GM19455 (cell line): Measurements from ENCODE around the gene HMX2.

Experiments
- ATAC-seq: cut with Tn5 transposase; IDR thresholded peaks from one replicate; pipeline ENCODE4 v1.9.1; 2021; ENCODE audit not compliant: unreplicated experiment

HMX2 gene

DNA sequence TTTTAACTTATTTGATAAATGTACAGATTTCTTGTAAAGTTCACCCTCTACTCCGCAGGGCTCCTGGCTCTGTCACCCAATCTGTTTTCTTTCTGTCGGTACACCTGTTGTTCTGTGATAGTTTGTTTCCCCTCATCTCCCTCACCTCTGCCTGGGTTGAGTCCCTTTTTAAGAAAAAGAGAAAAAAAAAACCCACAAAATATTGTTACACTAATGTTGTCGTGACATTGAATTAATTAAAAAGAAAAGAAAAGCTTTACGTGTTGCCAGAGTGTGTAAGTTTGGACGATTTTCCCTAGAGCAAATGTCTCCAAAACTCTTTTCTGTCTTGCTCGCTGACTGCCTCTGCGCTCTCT lies 8.8 kb upstream of the HMX2 start:
- ATAC-seq: no peak

DNA sequence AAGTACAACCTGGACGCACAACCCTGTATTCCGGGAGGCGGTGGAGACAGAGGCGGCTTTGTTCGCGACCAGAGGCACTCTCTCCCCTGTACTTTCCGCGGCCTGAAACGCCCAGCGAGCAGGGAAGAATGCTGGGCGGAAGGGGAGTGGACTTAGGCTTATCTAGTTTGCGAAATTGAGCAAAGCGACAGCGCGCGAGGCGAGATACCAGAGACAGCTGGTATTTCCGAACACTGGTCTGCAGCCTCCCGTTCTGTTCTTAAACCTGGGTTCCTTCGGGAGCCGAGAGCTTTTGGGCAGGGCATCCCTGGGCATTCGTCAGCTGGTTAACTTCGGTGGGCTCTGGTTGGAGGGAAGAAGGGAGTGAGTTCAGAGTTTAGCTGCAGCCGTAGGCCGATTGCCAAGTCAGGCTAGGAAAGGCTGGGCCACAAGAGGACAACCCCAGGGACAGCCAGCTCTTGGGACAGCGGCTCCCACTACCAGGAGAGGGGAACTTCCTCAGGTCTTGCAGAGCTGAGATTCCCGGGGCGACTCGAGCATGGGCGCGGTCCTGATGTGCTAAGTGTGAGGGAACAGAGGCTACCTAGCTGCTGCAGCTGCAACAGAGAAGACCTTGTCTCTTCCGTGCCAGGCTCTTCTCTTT lies 8.3 kb upstream of the HMX2 start:
- ATAC-seq: no peak

DNA sequence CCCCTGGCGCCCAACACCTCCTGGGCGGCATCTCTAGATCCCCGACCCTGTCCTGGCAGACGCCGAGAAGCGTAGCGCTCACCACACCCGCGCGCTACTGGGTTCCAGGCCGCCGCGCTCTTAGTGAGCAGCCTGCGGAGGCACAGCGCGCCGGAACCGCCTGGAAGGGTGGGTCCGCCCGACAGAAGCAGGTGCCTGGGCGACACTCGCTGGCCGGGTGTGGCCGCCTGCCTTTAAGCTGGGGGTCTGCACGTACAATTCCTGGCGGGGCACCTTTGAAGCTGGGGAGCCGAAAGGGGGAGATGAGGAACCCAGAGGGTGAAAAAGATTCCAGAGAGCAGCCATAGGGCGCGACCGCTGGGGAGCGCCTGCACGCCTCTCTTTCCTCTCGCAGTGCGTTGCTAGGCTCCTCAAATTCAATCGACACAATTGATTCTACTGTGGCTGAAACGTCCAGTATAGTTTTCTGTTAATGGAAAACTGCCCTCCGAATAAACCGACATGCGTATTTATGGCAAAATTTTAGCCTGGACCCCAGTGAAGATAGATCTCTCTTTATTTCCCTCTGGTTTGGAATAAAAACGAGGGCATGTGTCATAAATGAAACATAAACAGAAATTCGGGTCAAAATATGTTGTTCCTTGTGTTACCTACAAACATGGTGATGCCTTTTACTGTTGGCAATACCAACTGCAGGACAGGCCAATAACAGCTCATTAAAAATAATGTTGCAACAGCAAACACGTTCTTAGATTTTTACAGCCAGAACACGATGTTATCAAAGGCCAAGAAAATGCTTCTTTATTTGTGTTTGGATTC lies 7.6 kb upstream of the HMX2 start:
- ATAC-seq: no peak

DNA sequence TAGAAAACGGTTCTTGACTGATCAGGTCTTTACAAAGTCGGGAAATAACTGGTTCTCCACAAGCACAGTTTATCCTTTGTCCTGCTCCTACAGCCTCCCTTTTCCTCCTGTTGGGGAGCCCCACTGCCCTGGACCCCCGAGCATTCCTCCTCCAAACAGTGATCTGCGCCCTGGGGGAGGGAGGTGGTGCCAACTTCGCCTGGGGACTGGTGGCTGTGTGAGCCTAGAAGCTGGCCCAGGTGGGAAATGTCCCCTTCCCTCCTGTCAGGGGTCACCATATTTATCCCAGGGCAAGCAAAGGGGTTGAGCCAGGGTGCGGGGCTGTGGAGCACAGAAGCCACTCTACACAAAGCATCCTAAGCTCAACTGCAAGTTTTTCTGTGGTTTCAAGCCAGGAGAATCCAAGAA lies 6.9 kb upstream of the HMX2 start:
- no peak for ATAC-seq

DNA sequence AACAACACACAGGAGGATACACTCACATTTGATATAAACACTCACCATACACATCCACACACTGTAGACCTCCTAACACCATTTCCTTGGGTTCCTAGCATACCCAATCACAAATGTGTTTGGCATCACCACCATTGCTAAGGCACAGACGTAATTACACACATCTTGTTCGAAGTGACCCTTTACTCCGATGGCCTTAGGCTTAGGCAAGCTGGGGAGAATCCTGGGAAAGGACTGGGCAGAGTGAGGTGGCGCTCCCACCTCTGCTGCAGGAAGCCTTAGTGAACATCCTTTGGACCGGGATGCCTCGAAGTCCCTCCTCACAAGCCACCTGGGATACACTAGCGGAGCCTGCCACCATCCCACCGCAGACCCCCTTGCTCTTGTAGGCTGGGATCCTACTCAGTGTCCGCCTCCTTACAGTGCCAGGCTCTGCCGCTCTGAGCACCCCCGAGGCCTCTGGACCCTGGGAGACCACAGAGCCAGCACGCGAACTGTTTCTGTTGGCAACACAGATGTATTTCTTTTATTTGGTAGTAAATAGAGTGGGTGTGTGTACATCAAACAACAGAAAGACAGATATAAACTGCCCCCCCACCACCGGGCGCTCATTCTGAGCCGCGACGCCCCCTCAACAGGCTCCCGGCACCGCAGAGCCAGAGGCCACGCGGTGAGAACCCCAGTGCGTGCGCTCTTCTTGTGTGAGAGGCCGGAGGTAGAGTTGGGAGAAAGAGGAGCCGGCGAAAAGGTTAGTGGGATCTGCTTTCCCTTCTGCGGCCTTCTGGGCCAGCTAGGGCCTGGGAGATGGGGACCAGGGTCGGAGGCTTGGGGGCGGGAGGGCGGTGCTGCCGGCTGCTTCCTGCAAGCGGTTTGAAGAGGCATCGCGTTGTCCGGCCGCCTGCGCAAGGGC lies 5.9 kb upstream of the HMX2 start:
- no peak for ATAC-seq

DNA sequence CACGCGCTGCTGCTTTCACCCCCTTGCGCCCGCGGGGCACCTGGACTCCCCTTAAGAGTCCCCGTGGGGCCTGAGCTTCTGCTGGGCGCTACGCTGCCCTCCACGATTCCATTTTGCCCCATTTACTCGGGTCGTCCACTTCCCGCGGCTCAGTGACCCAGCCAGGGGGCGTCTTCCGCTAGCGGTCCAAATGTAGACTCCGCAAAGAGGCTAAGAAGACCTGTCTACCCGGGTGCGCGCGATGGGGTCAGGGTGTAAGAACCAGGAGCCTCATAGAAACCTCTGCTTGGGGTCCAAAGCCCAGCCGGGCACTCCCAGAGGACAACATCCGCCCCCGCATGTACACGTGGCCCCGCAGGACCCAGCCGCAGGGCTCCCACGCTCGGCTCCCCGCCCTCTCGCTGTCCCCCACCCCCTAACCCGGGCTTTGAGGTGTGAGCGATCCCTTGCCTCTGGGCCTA lies 5.2 kb upstream of the HMX2 start:
- ATAC-seq: no peak

DNA sequence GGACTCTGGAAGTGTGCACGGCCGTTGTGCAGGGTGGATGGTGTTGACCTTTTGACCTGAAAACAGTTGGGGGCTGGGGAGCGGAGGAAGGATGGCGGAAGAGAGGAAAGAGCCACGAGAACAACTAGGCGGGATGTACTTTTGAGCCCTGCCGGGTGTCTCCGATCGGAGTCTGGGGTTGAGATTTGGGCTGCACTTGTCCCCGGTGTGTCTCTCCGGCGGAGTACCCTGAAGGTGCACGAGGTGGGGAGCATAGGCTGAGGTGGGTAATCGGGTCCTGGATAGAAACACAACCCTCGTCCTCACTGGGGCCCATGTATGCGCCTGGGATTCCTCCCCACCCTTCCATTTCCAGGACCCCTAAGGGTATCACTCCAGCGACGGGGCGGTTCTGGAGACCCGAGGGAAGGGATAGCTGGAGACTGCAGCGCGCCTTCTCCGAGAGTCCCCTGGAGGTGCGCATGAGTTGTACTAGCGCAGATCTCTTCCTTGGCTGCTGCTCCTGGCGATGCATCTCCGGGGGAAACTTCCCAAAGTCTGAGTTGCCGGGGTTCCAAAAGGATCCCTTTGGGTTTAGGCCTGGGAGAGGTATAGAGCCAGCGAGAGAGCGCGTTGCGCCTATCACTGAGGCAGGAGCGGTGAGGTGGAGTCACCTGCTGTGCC lies 4.6 kb upstream of the HMX2 start:
- ATAC-seq: no peak

DNA sequence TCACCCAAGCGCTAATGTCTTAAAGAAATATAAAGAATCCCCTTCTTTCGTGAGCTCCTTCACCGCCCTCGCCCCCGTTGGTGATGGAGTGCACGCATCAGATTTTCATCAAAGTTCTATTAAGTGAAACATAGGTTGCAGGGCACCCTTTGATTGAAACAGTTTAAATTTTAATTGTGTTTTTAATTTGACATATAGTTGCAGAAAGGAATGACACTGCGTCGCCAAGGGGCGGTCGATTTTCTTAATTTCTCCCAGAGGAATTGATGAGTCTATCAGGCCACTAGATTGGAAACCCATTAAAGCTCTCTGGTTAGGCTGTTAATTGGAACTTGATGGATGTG lies 4.1 kb upstream of the HMX2 start:
- ATAC-seq: no peak

DNA sequence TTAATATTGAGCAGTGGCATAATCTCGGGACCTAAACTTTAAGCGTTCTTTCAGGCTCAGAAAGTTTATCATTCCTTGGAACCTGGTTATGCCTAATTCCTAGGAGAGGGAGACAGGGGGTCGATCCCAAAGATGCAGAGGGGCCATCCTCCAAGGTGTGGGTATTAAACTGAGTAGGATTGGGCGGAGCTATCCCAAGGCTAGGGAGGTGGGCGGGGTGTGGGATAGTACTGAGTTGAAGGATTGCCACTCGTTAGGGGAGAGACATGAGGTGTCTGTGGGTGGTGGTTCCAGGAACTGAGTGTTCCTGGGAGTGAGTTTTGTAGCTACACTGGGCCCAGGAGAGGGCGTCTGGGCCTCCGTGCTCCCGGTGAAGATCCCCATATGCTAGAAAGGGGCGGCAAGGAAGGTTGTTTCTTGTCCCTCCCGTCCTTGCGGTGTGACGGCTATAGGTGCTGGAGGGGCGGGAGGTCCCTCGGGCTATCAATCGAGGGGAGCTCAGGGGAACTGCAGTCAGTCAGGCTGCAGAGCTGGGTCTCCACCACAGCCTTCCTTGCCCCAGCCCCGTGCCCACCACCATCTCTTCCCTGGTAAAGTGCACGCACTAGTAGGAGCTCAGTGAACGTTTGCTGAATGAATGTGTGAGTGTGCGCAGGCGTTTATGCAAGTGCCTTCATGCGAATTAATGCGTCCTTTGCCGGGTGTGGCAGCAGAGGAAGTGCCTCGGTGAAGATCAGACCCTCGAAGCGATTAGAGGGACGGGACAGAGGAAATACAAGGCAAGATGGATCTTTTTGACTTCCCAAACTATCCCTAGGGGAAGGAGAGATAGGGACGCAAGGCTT lies 3.0 kb upstream of the HMX2 start:
- no peak for ATAC-seq

DNA sequence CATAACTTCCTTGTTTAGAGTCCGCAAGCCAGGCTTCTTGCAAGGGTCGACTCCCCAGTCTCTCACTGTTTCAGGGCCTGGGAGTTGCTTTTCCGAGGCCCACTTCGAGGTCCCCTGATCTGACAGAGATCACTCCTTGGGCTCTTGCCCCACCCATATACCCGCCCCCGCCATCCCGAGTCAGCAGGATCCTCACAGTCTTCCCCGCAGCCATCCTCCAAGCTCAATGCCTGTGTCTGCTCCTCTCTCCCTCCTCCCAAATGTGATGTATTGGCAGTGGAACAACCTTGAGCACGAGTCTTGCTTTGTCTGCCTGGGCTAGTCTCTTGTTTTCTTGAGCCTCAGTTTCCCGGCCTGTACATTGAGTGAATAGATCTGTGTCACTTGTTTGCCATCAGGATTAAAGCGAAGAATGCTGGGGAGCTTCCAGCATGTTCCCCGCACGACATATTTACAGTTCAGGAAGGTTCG lies 2.4 kb upstream of the HMX2 start:
- no peak for ATAC-seq

DNA sequence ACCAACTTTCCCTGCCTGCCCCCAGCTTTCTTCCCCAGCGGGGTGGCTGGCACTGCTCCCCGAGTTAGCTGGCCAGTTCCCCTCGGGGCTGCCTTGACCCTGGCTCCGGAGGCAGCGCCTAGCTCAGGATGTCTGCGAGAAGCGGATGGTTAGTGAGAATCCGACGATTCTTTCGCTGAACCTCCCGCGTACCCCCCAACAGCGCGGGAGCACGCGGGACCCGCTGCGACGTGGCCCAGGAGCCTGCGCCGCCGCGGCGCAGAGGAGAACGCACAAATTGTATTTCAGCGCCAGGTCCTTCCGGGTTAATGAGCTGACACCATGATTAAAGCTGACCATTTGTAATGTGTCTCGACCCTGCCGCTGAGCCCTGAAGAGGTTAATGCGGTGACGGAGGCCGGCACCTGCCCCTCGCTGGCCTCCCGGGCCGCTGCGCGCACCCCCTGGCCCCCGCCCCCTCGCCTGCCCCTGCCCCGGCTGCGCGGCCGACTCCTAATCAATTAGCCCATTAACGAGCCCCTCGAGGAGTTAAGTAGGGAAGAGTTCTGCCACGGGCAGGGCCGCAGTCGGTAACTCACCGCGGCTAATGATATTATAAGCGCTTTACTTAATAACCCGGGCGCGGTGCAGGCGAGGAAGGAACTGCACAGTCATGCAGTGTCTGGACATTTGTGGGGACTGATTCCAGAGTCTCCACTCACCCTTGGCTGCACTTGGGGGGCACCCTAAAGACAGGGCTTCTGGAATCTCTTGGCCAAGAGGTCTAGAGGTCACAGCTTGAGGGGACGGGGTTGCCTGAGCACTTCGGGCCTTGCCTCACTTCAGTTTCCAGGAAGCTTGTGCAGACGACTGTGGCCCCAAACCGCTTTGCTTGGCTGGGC lies 1.7 kb upstream of the HMX2 start:
- no peak for ATAC-seq

DNA sequence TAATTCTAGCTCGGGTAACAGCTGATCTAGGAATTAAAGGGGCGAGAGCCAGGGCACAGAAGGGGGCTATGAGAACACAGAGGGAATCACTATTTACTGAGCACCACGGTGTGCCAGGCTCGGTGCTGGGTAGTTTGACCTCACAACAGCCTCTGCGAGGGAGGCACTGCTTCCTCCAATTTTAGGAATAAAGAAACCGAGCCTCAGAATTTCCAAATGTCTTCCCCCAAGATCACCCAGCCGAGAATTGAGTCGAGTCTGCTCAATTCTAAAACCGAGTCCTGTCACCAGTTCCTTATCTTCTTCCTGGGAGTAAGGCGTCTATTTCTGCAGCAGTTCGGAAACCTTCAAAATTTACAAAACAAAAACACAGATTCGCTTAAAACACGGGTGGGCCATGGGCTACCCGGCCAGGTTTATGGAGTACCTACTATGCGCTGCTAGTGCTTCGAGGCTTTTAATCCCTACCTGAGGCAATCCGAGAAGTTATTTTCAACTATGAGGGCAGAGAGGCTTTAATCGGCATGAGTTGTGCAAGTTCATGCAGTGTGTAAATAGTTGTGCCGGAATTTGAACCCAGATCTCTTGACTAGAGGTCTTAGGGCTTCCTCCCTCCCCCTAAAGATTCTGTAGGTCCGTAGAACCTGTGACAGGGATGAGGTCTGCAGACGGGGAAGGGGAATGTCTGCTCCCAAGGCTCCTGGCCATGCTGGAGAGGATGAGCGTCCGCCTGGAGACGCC lies 872 bp upstream of the HMX2 start:
- no peak for ATAC-seq

DNA sequence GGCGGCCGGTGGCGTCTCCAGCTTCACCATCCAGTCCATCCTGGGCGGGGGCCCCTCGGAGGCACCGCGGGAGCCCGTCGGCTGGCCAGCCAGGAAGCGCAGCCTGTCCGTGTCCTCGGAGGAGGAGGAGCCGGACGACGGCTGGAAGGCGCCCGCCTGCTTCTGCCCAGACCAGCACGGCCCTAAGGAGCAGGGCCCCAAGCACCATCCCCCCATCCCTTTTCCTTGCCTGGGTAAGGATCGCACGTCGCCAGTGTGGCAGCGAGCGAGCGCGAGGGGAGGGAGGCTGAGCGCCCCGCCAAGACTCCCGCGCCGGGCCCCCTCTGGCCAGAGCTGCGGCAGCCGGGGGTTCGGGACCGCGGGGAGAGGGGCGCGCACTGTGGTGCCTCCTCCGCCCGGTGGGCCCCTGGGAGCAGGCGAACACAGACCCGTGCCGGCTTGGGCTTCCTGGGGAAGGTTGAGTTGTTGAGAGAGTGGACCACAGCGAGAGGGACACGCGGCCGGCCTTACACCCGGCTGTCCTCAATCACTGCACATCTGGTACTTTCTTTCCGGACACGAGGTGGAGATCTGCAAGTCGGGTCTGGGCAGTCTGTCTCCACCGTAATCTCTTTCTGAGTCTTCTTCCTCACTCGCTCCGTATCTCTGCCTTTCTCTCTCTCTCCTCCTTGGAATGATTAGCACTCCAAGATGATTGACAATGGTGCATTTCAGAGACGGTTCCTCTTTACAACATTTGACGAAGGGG lies 652 bp downstream of the HMX2 start:
- no peak for ATAC-seq

DNA sequence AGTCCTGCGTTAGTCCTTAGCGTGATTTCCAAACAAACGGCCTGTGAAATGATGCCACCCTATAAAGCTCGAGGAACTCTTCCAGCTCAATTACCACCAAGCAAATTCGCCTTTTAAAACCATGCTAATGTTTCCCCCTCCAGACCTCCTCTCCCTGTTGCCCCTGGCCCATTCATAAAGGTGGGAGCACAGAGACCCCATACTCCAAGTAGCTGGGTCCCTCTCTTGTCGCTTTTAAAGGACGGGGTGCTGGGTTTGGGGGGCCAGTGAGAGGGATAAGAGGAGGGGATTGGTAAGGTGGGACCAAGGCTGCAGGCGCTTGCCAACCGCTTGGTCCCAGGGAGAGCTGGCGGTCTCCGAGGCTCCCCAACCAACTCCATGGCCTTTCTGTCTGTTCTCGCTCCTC lies 1.2 kb downstream of the HMX2 start:
- ATAC-seq: no peak

DNA sequence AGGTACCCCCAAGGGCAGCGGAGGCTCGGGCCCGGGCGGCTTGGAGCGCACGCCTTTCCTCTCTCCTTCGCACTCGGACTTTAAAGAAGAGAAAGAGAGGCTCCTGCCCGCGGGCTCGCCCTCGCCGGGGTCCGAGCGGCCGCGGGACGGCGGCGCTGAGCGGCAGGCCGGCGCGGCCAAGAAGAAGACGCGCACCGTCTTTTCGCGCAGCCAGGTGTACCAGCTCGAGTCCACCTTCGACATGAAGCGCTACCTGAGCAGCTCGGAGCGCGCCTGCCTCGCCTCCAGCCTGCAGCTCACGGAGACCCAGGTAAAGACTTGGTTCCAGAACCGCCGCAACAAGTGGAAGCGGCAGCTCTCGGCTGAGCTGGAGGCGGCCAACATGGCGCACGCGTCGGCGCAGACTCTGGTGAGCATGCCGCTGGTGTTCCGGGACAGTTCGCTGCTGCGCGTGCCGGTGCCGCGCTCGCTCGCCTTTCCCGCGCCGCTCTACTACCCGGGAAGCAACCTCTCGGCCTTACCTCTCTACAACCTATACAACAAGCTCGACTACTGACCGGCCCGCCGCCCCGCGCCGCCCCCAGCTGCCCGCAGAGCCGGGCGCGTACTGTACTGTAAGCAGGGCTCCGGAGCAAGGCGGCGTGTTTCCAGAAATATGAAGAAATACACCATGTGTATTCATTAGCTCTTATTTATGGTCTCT lies 1.8 kb downstream of the HMX2 start:
- ATAC-seq: no peak

DNA sequence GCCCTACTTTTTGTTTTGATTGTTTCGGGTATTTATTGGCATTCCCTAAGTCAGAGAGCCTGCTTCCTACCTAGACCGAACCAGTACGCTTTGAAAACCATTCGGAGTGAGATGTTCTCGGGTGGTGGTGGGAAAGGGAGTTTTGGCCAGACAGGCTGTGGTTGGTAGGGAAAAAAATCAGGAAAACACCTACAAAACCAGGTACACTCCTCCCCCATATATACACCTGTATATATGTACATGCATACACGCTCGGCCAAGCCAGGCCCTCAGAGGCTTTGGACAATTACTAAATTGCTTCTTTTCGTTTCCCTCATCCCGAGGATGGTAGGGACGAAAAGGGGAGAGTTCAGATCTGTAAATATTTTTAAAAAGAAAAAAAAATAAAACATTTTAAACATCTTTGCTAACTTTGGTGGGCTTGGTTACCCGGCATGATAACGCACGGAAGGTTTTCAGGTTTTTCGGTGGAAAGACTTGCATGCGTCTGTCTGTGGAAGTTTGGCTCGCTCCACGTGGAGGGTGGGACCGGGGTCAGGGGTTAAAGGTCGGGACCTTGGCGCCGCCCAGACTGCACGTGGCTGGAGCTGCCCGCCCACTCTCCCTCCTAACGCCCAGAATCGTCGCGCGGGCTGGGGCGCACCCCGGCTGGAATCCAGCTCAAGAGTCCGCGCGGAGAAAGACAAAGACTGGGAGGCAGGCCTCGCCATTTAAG lies 2.5 kb downstream of the HMX2 start:
- no peak for ATAC-seq
